ENCODE measurements around the gene CCDC144A.
A peak's percentile ranks its signal among the peaks of the same experiment; 100 is the strongest.
"Not testable (repeated sequence)": the region's sequence is repeated elsewhere in the genome, so short reads cannot be mapped to it uniquely, and the experiment has no call there.

DNA sequence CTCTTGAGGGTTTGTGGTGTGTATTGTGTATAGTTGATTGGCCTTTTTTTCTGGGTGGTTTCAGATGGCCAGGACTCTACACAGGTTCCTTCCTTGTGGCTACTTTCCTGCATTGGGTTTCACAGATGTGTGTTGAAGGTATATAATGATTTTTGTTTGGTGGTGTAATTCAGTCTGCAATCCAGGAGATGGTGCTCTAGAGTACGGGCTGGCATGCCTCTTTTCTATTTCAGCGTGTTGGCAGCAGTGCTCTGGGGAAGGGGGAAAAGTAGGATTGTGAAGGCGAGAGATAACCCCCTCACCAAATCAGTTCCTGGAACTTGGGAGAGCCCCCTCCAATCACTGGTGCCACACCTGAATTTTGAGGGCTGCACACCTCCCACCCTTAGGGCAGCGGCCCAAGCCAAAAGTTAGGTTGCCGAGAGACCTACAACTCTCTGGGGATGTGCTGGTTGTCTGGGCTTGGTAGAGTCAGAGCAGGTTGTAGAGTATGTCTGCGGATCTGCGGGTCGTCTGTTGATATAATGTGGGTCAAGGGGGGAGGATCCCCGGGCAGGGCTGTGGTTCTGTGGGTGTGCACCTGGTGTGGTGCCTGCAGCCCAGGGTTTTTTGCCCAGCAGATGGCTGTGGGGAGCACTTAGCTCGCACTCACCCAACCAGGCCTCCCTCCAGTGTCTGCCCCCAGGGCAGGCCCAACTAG, 61.3 kb downstream of the CCDC144A start:
- TF ChIP-seq, protein P1, sequence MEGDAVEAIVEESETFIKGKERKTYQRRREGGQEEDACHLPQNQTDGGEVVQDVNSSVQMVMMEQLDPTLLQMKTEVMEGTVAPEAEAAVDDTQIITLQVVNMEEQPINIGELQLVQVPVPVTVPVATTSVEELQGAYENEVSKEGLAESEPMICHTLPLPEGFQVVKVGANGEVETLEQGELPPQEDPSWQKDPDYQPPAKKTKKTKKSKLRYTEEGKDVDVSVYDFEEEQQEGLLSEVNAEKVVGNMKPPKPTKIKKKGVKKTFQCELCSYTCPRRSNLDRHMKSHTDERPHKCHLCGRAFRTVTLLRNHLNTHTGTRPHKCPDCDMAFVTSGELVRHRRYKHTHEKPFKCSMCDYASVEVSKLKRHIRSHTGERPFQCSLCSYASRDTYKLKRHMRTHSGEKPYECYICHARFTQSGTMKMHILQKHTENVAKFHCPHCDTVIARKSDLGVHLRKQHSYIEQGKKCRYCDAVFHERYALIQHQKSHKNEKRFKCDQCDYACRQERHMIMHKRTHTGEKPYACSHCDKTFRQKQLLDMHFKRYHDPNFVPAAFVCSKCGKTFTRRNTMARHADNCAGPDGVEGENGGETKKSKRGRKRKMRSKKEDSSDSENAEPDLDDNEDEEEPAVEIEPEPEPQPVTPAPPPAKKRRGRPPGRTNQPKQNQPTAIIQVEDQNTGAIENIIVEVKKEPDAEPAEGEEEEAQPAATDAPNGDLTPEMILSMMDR (IDR thresholded peaks at IDR 0.05; ENCODE audit: low read length) = peak; percentile 36
- TF ChIP-seq EZH2 (optimal IDR thresholded peaks at IDR 0.05; ENCODE audit: low read depth, low read length) = not testable (repeated sequence)

Measured in MM.1S (cell line).